NOMO-1 (cell line): ENCODE measurements around the gene ST3GAL2.

Source experiments
- DNase-seq, 2 experiments: peaks; one replicate each; lab custom pipeline; 2025; ENCODE audit not compliant: unreplicated experiment in 2 of 2; lab: John Stamatoyannopoulos, UW

ST3GAL2 gene

DNA sequence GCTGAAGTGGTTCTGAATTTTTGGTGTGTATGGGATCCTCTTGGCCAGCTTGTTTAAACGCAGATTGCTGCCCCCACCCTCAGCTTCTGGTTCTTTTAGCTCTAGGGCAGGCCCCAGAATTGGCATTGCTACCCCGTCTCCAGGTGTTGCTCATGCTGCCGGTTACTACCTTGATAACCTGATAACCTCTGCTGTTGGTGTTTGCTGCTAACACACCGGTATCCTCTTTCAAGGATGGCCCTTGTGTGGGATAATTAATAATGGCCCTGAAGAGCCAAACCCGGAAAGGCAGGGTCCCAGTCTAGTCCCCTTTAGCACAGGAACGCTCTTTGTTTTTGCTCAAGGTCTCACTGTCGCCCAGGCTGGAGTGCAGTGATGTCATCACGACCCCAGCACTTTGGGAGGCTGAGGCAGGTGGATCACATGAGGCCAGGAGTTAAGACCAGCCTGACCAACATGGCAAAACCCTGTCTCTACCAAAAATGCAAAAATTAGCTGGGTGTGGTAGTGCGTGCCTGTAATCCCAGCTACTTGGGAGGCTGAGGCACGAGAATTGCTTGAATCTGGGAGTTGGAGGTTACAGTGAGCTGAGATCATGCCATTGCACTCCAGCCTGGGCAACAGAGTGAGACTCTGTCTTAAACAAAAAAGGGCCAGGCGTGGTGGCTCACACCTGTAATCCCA, 1.3 kb upstream of the ST3GAL2 start:
- no peak for DNase-seq

DNA sequence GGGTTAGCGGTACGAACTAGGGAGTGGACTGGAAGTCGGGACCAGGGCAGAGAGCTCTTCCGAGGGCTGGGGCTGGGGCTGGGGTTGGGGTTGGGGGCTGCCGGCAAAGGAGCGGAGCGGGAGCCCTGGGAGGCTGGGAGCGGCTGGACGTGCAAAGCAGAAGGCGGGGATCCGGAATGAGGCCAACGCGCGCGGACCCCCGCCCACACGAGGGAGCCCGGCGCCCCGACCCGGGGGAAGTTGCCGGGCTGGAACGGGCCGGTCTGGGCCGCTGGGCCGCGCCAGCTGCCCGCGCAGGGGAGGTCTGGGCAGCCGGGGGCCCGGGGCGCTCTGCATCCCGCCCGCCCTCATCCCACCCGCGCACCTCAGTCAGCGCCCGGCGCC, 323 bp downstream of the ST3GAL2 start:
- DNase-seq, result no peak

GRCh38 chr16:70437582-70438557, 1.0 kb downstream of the ST3GAL2 start:
- peak; percentile 4 to 11 for DNase-seq

DNA sequence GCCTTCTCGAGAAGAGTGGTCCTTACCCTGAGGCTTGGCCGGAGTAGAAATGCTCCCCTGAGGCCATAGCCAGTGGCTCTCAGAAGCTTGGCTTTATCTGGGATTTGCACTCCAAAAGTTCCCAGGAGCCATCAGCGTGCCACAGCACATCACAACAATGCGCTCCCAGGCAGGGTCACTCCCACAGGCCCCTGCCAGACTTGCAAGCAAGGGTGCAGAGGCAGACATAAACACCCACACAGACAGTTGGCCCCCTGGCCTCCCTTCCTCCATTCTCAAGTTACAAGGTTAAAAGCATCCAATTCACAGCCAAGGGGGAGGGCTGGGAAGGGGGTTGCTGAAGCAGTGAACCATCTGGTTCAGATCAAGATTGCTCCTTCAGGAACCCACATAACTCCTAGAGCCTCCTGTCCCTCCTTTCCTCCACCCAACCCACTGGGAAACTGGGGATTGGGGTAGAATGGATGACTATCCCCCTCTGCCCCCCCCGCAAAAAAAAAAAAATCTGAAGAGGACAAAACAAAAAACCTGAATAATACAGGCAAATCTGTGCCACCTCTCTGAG, 1.8 kb downstream of the ST3GAL2 start:
- no peak for DNase-seq

DNA sequence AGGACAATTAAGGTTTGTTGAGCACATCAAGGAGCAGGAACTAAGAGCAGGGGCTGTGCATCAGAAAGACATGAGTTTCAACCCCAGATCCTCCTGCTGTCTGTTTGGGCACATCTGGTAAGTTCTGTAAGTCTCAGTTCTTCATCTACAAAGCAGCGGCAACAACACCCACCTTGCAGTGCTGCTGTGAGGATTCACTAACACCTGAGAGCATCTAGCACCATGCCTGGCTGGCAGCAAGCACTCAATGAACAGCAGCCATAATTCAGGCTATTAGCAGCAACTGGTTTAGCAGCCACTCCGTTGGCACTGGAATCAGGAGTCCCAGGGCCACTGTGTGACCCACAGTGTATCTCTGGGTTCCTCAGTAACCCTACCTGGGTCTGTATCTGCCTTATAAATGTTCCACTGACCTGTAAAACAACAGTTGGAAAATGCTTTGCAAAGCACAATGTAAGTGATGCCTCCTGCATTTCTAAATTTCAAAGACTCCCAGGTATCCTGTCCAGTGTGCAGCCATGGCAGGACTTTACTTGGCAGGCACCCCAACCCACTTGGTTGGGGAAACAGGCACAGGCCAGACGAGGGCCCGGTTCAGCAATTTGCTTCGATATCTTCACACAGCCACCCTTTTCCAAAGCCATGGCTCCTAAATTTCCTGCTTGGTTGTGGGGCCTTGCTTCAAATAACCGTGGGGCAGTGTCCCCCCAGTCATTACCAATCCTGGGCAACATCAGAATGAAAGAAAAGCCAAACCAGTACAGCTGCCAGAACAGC, 4.2 kb downstream of the ST3GAL2 start:
- no peak for DNase-seq

DNA sequence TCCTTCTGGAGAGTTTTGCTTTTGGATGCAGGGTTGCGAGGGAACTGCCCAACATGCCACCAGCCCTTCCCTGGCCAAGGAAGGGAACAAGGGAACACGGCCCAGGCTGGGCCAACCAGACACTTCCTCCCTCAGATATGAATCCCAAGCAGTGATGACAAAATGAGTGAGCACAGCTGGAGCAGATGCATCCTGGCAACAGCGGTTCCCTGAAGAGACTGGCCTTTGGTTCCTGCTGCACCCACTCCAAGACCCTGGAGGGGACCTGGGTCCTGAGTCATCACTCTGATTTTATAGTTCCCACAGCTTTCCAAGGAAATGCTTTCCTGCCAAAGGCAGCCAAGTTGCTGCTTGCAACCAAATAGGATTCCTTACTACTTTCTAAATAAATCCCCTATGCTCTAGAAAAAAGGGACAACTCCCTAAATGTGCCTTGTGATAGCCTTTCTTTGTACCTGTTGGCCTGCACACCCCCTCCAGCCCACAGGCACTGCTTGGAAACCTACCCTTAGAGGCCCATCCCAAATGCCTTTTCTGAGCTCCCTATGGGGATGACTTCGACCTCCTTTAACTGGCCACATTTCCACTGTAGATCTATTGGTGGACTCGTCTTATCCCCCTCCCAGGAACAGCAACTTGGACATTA, 5.3 kb downstream of the ST3GAL2 start:
- no peak for DNase-seq

GRCh38 chr16:70432723-70433457, 6.0 kb downstream of the ST3GAL2 start:
- DNase-seq, result peak; percentile 31 to 57

GRCh38 chr16:70432356-70432722, 6.6 kb downstream of the ST3GAL2 start:
- peak in 1 of 2 experiments; percentile 57 for DNase-seq

DNA sequence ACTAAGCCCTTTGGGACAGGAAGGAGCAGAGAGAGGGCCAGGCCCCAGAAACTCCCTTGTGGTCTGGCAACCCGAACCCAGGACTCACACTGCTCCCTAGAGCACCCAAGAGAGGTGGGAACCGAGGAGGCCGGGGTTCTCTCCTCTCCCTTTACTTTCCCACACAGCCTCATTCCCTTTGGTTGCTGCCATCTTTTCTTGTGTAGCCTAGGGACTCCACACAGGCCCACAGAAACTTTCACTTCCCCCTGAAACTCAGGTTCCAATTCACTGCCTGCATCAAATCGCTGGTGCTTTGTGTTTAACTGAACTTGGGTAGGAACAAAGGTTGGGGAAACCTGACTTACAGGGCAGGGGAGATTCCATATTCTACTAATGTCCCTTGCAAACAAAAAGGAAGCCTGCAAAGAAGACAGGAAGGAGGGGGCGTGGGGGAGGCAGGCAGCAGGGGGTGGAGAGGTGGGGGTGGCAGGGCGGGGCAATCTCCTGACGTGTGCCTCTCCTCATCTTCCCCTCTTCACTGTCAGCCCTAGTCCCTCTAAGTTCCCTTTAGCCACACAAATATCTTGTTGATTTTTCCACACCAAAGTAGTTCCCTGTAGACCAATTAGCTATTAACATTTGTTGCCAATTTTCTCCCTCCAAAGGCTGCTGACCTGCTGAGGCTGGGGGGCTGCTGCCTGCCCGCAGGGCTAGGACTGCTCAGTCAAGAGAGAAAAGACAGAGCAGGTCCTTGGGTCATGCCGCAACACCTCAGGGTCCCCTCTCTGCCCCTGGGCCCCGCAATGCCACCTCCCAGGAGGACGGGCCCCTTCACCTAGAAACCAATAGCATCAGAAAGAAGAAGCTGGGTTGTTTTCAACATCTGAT, 8.0 kb downstream of the ST3GAL2 start:
- DNase-seq, result peak; percentile 84 to 94

GRCh38 chr16:70429888-70430666, 8.8 kb downstream of the ST3GAL2 start:
- no peak for DNase-seq

- peak; percentile 93 to 96 for DNase-seq
These were observed 10.5 kb downstream of the ST3GAL2 start for GRCh38 chr16:70428178-70428998.

GRCh38 chr16:70427786-70428177, 11.1 kb downstream of the ST3GAL2 start:
- no peak for DNase-seq

GRCh38 chr16:70422543-70422942, 16.4 kb downstream of the ST3GAL2 start:
- no peak for DNase-seq

- no peak for DNase-seq
These were observed 17.2 kb downstream of the ST3GAL2 start for GRCh38 chr16:70421473-70422311.

GRCh38 chr16:70421014-70421413, 17.9 kb downstream of the ST3GAL2 start:
- DNase-seq, result no peak
